ENCODE measurements around the gene HMX1.

DNA sequence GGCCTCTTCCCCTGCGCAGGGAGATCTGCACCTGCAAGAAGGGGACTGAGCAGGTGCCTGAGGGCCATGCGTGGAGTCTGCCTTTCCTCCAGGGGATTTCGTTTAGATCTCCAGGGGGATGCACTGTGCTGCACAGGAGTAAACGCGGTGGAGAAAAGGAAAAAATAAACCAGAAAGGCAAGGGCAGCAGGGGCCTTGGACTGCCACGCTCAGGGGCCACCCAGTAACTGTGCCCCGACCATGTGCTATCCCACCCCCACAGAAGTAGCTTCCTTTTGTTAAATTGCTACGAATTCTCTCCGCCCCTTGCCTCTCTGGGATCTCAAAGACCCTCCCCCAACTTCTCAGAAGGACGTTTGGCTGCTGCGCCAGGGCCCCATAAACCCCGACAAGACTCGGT lies 17.2 kb upstream of the HMX1 start:
- TF ChIP-seq, protein P1, sequence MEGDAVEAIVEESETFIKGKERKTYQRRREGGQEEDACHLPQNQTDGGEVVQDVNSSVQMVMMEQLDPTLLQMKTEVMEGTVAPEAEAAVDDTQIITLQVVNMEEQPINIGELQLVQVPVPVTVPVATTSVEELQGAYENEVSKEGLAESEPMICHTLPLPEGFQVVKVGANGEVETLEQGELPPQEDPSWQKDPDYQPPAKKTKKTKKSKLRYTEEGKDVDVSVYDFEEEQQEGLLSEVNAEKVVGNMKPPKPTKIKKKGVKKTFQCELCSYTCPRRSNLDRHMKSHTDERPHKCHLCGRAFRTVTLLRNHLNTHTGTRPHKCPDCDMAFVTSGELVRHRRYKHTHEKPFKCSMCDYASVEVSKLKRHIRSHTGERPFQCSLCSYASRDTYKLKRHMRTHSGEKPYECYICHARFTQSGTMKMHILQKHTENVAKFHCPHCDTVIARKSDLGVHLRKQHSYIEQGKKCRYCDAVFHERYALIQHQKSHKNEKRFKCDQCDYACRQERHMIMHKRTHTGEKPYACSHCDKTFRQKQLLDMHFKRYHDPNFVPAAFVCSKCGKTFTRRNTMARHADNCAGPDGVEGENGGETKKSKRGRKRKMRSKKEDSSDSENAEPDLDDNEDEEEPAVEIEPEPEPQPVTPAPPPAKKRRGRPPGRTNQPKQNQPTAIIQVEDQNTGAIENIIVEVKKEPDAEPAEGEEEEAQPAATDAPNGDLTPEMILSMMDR (IDR thresholded peaks at IDR 0.05): no peak
- no peak for TF ChIP-seq POLR2AphosphoS5 (IDR thresholded peaks at IDR 0.05)
- TF ChIP-seq EP300 (IDR thresholded peaks at IDR 0.05): no peak
- no peak for TF ChIP-seq POLR2A (IDR thresholded peaks at IDR 0.05; ENCODE audit: low read depth)
